CD4-positive, alpha-beta T cell treated with Interleukin-17A for 1 hour (primary cell): ENCODE results near the gene TMPRSS15.

Experiments
- DNase-seq: peaks from one replicate; pipeline ENCODE4 v3.0.0-alpha.2; 2020

TMPRSS15 gene

GRCh38 chr21:18340387-18340942 is 63.1 kb downstream of the TMPRSS15 start:
- DNase-seq: no peak

DNA sequence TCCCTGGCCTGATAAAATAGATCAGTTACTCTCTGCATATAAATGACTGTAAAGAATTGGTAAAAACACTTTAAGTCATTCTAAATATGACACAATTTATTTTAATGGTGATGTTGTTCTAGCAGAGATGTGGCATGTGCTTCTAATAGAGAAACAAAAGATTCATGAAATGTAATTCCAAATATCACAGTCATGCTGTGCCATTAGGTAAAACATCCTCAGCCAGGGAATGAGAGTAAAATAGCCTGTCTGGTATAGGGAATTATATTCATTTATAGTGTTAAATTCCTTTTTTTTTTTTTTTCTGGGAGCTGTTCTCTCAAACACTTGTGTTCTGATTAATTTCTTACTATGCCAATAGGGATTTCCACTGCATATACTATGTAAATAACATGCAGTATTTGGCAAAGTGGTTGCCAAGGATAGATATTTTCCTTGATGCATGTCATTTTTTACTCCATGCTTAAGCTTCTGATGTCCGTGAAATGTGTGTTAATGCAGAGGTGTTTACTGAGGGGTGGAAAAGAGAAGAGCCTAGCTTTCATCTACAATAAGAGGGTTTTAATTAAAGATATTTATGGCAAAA is 67.8 kb downstream of the TMPRSS15 start:
- no peak for DNase-seq

- DNase-seq: no peak
These were observed 69.5 kb downstream of the TMPRSS15 start for GRCh38 chr21:18334066-18334465.

DNA sequence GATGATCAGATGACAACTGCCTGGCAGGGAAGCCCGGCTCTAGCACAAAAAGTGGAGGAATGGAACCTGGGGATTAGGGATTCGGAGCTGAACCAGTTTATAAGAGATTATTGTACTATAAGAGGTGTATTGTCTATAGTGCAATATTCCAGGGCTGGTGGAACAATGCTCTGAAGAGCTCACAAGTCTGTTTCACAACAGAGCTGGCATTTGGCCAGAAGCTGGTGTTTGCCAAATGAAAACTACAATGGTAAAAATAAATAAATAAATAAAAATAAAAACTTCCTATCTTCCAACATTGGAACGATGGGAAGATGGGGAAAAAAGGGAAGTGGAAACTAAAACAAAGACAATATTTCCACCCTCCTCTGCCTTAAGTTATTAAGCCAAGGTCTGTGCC is 85.4 kb downstream of the TMPRSS15 start:
- no peak for DNase-seq

DNA sequence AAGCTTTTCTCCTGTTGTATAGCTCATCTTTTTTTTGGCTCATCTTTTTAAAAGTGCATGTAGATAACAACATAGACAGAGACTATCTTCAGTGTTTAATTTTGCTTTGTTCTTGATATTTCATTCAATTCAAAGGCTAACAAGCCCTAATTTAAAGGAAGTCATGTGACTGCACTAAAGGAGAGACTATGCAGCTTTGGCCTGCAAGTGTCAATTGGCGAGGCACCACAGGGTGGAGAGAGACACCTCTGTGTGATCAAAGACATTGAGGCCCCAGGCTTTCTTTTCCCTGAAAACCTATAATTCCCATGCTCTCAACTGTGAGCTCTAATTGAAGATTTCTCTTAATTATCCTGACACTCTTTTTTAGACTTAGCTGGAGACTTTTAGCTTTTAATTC is 105.4 kb downstream of the TMPRSS15 start:
- no peak for DNase-seq

GRCh38 chr21:18294100-18294499 is 109.5 kb downstream of the TMPRSS15 start:
- no peak for DNase-seq

DNA sequence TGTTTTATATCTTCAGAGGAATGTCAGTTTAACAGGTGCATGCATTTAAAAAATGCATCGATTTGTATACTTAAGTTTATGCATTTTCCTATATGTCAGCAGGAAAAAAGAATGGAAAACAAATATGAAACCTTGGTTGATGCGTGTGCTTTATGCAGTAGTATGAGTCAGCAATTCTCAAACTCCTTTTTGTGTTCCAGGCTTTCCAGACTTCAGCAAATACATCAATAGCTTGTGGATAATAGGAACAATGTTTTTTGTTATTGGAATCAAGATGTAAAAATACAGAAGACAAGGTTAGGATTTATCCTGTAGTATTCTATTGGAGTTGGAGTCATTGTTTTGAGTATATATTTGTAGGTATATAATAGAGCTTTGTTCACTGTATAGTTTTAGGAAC is 113.7 kb downstream of the TMPRSS15 start:
- DNase-seq: no peak

DNA sequence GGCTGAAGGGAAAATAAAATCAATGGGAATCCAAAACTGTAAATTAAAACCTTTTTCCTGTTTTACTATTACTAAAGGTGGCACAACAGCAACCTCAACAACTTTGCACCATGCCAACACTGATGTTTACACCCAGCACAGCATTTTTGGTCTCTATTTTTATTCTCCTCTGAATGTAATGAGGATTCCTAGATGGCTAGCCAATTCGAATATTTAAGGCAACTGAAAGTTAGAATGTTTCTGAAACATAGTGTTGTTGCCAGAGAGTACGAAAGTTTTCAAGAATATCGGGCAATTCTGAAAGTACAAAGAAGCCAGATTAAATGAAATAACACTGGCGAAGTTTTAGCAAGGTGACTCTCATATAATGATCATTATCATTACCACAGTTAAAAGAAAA is 118.2 kb downstream of the TMPRSS15 start:
- no peak for DNase-seq

GRCh38 chr21:18275781-18276180 is 127.8 kb downstream of the TMPRSS15 start:
- DNase-seq: no peak

- no peak for DNase-seq
These were observed 129.2 kb downstream of the TMPRSS15 start for GRCh38 chr21:18274370-18274769.

- no peak for DNase-seq
These were observed 130.2 kb downstream of the TMPRSS15 start for GRCh38 chr21:18273400-18273799.

DNA sequence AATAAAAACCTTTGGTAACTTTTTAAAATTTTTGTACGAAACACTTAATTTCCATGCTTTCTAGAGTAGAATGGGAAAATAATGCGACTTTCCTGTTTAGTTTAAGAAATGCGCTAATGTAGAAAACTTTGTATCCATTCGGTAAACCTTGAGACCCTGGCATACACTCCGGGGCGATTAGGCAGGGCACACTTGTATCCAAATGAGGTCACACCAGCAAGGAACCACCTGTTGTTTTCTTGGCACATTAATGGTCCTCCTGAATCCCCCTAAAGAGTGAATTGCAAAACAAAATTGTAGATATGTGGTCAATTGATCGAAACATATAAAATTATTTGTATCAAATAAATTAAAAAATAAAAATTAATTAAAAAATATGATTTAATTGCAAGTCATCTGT is 133.7 kb downstream of the TMPRSS15 start:
- no peak for DNase-seq

DNA sequence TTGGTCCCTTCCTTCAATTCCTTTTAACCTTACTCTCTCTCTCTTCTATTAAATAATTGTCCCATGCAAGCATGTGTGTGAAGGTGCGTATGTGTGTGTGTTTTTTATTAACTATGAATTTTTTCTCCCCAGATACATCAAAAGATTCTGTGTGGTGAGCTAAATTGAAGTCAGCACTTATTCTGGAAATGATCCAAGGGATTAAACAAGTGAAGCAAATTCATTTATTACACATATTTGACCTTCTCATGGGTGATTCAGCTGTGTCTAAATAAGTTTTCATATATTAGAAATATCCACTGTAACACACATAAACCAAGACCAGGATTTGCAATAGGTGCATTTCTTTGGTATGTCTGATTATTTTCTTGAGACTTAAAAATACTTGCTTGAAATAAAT is 134.7 kb downstream of the TMPRSS15 start:
- no peak for DNase-seq

GRCh38 chr21:18267496-18267895 is 136.1 kb downstream of the TMPRSS15 start:
- no peak for DNase-seq

GRCh38 chr21:18265944-18266343 is 137.6 kb downstream of the TMPRSS15 start:
- no peak for DNase-seq

GRCh38 chr21:18253799-18254198 is 149.8 kb downstream of the TMPRSS15 start:
- no peak for DNase-seq

DNA sequence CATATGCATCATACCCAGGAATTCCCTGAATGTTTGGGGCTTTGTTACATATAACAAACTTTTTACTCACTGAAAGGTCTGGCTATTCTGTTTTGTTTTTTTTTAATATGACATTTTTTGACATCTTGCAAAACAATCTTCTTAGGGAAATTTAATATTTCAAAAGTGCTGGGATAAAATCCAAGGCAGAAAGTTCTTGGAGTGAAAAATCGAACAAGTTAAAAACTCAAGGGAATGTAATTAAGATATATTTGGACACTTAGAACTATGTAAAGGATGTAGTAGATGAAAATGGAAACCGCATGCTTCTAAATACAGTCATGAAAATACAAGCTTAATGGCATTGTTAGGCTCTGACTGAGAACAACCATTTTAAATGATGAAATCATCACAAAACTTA is 150.4 kb downstream of the TMPRSS15 start:
- no peak for DNase-seq

GRCh38 chr21:18252680-18253079 is 150.9 kb downstream of the TMPRSS15 start:
- DNase-seq: no peak

- DNase-seq: no peak
These were observed 151.3 kb downstream of the TMPRSS15 start for GRCh38 chr21:18252256-18252655.

- no peak for DNase-seq
These were observed 152.5 kb downstream of the TMPRSS15 start for GRCh38 chr21:18251065-18251464.

DNA sequence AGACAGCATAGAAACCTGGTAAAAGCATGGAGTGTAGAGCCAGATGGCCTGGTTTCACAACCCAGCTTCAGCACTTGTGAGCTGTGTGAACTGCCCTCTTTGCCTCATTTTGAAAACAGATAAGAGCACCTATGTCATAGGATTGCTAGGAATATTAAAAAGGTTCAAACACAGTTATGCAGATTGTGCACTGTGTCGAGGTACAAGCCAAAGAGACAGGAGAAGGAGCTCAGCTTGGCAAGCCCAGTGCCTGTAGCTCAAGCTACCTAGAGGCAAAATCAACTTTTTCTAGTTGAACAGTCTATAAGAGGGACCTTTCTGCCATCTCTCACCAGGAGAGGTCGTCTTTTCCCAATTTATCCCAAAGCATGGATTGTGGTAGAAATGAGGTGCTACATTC is 153.9 kb downstream of the TMPRSS15 start:
- no peak for DNase-seq

DNA sequence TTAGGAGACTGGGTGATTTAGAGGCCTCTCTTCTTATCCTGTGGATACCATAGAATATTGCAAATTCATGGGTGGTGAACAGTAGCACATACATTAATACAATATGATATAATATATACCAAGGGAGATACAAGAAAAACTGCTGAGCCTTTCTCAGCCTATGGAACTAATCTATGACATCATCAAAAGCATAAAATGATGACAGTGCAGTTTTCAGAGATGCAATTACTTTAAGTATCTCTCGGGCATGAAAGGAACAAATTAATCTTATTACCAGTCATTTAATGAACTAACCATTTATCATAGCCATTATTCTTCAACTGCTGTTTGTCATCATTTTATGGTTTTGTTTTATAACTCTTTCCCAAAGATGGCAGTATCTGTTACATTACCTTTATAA is 155.4 kb downstream of the TMPRSS15 start:
- no peak for DNase-seq

DNA sequence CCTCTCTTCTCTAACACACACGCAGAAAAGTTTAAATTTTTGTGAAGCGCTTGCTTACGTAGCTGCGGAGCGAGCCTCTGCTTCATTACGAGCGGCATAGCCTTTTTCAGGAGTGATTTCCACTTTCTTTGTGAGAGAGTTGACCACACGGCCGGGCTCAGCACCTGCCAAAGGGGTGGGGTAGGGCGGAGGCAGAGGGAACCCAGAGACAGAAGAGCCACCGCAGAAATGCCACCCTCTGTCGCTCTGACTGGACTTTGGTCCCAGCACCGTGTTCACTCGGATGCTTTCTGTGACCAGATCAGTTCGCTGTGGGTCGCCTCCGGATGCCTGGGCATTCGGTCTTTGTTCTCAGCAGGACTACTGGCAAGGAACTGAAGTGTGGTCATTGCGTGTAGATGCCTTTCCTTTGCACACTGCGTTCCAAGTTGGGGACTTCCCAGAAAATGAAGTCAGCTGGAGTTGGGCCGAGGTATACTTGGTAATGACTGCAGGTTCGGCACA is 158.1 kb downstream of the TMPRSS15 start:
- no peak for DNase-seq

DNA sequence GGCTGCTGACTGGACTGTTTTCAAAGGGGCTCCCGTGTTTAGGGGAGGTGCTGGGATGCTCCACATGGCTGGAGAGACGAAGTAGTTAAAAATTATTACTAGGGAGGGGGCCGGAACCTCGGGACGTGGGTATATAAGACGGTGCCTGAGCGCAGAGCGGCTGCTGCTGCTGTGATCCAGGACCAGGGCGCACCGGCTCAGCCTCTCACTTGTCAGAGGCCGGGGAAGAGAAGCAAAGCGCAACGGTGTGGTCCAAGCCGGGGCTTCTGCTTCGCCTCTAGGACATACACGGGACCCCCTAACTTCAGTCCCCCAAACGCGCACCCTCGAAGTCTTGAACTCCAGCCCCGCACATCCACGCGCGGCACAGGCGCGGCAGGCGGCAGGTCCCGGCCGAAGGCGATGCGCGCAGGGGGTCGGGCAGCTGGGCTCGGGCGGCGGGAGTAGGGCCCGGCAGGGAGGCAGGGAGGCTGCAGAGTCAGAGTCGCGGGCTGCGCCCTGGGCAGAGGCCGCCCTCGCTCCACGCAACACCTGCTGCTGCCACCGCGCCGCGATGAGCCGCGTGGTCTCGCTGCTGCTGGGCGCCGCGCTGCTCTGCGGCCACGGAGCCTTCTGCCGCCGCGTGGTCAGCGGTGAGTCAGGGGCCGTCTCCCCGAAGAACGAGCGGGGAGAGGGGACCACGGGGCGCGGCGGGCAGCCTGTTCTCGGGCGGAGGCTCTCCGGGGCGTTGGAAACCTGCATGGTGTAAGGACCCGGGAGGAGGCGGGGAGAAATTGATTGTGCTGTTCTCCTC is 158.7 kb downstream of the TMPRSS15 start, which contains the start of gene CHODL:
Gene CHODL (plus strand): TSS at position 163 of the 793 bp plus-strand sequence. CDS start 391 bp downstream, at position 554.
- DNase-seq: no peak
